GM12878 (cell line): ENCODE data around the gene GATA3. TPM values are rescaled to one million over a fixed set of nuclear protein-coding genes. Genes with fewer than 3 reads are reported as not detected.

Experiments used
- ATAC-seq: fragments of 200-7000 bp; cut with Tn5 transposase; 3 replicates; pipeline ENCODE4 v1.9.1; 2020; ENCODE audit warnings: mild to moderate bottlenecking, moderate library complexity
- BruUV-seq: library from RNA; stranded (reverse); fragments of 400-500 nt; replicated peaks from 2 replicates; lab custom pipeline; 2021; lab: Mats Ljungman, UMichigan
- CTCF ChIA-PET: fragments of 300-600 bp; sonication (Branson Sonifier 250); formaldehyde crosslinking; extraction: SDS; loops from one replicate; lab custom pipeline; 2021; ENCODE audit warnings: inconsistent platforms; lab: Yijun Ruan, JAX
- POLR2A ChIA-PET: fragments of 350-600 bp; formaldehyde crosslinking; extraction: SDS; loops from one replicate; lab custom pipeline; 2021; ENCODE audit warnings: inconsistent platforms; lab: Charles Lee
- RAD21 ChIA-PET: fragments of 300-600 bp; sonication (Branson Sonifier 250); formaldehyde crosslinking; loops from one replicate; lab custom pipeline; 2023; ENCODE audit warnings: antibody characterized with exemption; ENCODE audit not compliant: unreplicated experiment; lab: Charles Lee
- SMC1A ChIA-PET: fragments of 300-600 bp; sonication (Branson Sonifier 250); formaldehyde crosslinking; loops from one replicate; lab custom pipeline; 2023; ENCODE audit not compliant: unreplicated experiment, uncharacterized antibody; lab: Charles Lee
- DNase-seq: peaks from one replicate; pipeline ENCODE4 v3.0.0-alpha.2; 2011; ENCODE audit warnings: low read depth, low spot score
- FAIRE-seq: peaks from 3 replicates; lab custom pipeline; 2011; peaks lifted over from hg19 to GRCh38; lab: Jason Lieb, UNC
- H2AFZ ChIP-seq: 2 replicates; pipeline ENCODE4 v1.6.0; 2011; ENCODE audit warnings: low read depth, low read length, control low read depth; ENCODE audit not compliant: control insufficient read depth
- H3K27ac ChIP-seq: 2 replicates; pipeline ENCODE4 v1.5.1; 2011; ENCODE audit warnings: control low read depth; ENCODE audit not compliant: control insufficient read depth, insufficient read depth
- H3K27me3 ChIP-seq, 2 experiments: replicated peaks in 1 of 2; 2 replicates each; pipeline versions ENCODE4 v1.6.0 to v1.6.1; 2011; ENCODE audit warnings: low read length in 1 of 2; ENCODE audit not compliant: control insufficient read depth in 2 of 2, insufficient read depth in 2 of 2
- H3K36me3 ChIP-seq, 2 experiments: 2 replicates each; pipeline ENCODE4 v1.5.1; 2011; ENCODE audit warnings: low read length in 1 of 2; ENCODE audit not compliant: control insufficient read depth in 2 of 2, insufficient read depth in 2 of 2
- H3K4me1 ChIP-seq: 2 replicates; pipeline ENCODE4 v1.6.1; 2011; ENCODE audit warnings: mild to moderate bottlenecking, low read length, moderate library complexity, mixed read lengths; ENCODE audit not compliant: control insufficient read depth, insufficient read depth
- H3K4me2 ChIP-seq: 2 replicates; pipeline ENCODE4 v1.6.0; 2011; ENCODE audit warnings: control low read depth; ENCODE audit not compliant: control insufficient read depth, insufficient read depth
- H3K4me3 ChIP-seq: fragments of 200-600 bp; sonication (generic); 2 replicates; pipeline ENCODE4 v1.5.1; 2016
- H3K79me2 ChIP-seq: 2 replicates; pipeline ENCODE4 v1.6.0; 2011; ENCODE audit warnings: low read length; ENCODE audit not compliant: control insufficient read depth, insufficient read depth
- H3K9ac ChIP-seq: 2 replicates; pipeline ENCODE4 v1.8.0; 2011; ENCODE audit warnings: low read length, control low read depth, mixed read lengths; ENCODE audit not compliant: control insufficient read depth, insufficient read depth
- H3K9me3 ChIP-seq: replicated peaks from 3 replicates; pipeline ENCODE4 v1.5.1; 2011; ENCODE audit warnings: mild to moderate bottlenecking, low read length; ENCODE audit not compliant: control insufficient read depth, insufficient read depth
- H4K20me1 ChIP-seq: 2 replicates; pipeline ENCODE4 v1.6.0; 2011; ENCODE audit not compliant: control insufficient read depth, insufficient read depth
- CHD4 ChIP-seq: fragments of 200-600 bp; sonication (generic); IDR thresholded peaks from 2 replicates; pipeline ENCODE4 v1.6.1; 2016; ENCODE audit warnings: mild to moderate bottlenecking
- FOS ChIP-seq: IDR thresholded peaks from 3 replicates; pipeline ENCODE4 v1.6.1; 2011; ENCODE audit warnings: borderline replicate concordance; ENCODE audit not compliant: insufficient read length; ENCODE audit errors: extremely low read depth
- PAX5 ChIP-seq: IDR thresholded peaks from 2 replicates; pipeline ENCODE4 v1.6.1; 2011; ENCODE audit warnings: low read depth, low read length, borderline replicate concordance
- SMAD5 ChIP-seq: IDR thresholded peaks from 2 replicates; pipeline ENCODE4 v1.6.1; 2016; ENCODE audit warnings: antibody characterized with exemption, low read depth
- WGBS: methylation state at CpG from one replicate; pipeline ENCODE4 v1.1.6; 2016; ENCODE audit warnings: low lambda C conversion rate; ENCODE audit not compliant: insufficient replicate concordance, insufficient coverage; ENCODE audit errors: missing lambda C conversion rate; 5-methylcytosine and 5-hydroxymethylcytosine counted together
- in situ Hi-C: fragments of 300-500 bp; cut with MboI; formaldehyde crosslinking; loops from 9 replicates; pipeline ENCODE4 v1.14.3; 2018; ENCODE audit warnings: mixed read lengths
- intact Hi-C: fragments of 100-400 bp; cut with micrococcal nuclease; formaldehyde crosslinking; loops from one replicate; pipeline ENCODE4 v1.14.2; 2022; ENCODE audit not compliant: unreplicated experiment
- polyA plus RNA-seq, 11 experiments: library from polyadenylated mRNA; depleted of rRNA in 4 of 11; unstranded in 6 of 11; stranded (reverse) in 5 of 11; fragments of >200 nt; fragmentation: Nextera tagmentation in 4 of 11; fragmentation: Illumina TruSeq in 1 of 11; extraction: Ambion mirVana in 4 of 11; extraction: Trizol in 1 of 11; gene quantifications; 1 replicate in 1 of 11; 2 replicates in 10 of 11; pipeline versions ENCODE4 v1.2.1 to v1.2.3, GENCODE V29; 2011 to 2016; ENCODE audit warnings: inconsistent platforms in 2 of 11, missing spikeins in 2 of 11, low read depth in 1 of 11
- total RNA-seq, 4 experiments: library from RNA; depleted of rRNA in 3 of 4; stranded (reverse); fragments of >200 nt in 3 of 4; fragmentation: Illumina TruSeq in 1 of 4; extraction: Trizol in 1 of 4; gene quantifications; 2 replicates each; pipeline versions ENCODE4 v1.2.1 to v1.2.3, GENCODE V29; 2013 to 2021
- TF ChIP-seq, protein P1 (sequence below): fragments of 450-650 bp; IDR thresholded peaks from 2 replicates; pipeline ENCODE4 v1.6.1; 2017; ENCODE audit warnings: borderline replicate concordance

GATA3 gene
- total and polyA plus RNA-seq, 10 of the 15 experiments (the other 5 are each of a cell fraction or from before 2014, with no cell fraction given): 0.08 to 0.80 (median 0.29) TPM

DNA sequence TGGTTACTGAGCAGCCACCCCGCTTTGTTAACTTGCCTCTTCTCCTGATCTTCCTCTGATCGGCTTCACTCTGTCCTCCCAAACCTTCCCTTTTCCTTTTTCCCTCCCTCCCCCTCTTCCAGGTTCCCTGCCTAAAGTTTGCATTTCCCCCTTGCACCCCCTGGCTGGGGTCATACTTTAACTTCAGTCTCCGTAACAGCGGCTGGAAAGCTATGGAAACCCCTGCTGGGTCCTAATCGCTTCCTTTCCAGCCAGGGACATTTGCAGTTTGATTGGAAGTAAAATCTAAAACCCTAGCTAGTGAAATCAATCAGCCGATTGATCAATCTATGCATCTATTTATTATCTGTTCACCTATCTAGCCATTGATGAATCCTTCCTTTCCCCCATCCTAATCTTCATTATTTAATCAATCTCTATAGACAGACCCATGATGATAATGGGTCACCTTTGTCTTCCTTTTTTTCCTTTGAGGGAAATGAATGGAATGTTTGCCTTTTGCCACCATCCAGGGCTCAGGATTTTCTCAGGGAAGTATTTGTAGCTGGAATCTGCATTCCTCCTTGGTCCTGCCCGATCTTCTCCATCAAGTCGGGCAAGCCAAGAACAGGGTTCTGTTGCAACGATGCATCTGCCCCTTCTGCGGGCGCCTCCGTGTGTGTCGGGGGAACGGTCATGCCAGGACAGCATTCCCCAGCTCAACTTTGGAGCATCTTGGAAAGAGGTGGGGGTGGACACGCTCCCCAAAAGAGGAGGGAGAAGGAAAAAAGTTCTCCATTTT is 8.8 kb downstream of the GATA3 start:
- Histone ChIP-seq H4K20me1 (no peaks in the 10 kb centered on the region), H3K9ac (no peak overlapping the region), H2AFZ (no peak overlapping the region), H3K79me2 (no peaks in the 10 kb centered on the region), H3K27ac (no peak overlapping the region), H3K4me2 (no peak overlapping the region)
- RAD21 ChIA-PET: no interaction called here
- DNase-seq: no peak
- no peak for TF ChIP-seq SMAD5
- TF ChIP-seq CHD4: no peak
- TF ChIP-seq PAX5: no peak
- TF ChIP-seq, protein P1, sequence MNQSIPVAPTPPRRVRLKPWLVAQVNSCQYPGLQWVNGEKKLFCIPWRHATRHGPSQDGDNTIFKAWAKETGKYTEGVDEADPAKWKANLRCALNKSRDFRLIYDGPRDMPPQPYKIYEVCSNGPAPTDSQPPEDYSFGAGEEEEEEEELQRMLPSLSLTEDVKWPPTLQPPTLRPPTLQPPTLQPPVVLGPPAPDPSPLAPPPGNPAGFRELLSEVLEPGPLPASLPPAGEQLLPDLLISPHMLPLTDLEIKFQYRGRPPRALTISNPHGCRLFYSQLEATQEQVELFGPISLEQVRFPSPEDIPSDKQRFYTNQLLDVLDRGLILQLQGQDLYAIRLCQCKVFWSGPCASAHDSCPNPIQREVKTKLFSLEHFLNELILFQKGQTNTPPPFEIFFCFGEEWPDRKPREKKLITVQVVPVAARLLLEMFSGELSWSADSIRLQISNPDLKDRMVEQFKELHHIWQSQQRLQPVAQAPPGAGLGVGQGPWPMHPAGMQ: no peak
- TF ChIP-seq FOS: no peak
- TF ChIP-seq, all 136 proteins: peak for 0
- no TSS peak for BruUV-seq
- peaks cover 17% of the 10 kb centered on the region for H3K4me1 ChIP-seq
- no peak overlapping the region for H3K4me3 ChIP-seq
- in situ Hi-C loops (no loop called here), intact Hi-C loops (no loop called here)
- no peaks in the 10 kb centered on the region for H3K9me3 ChIP-seq
- POLR2A ChIA-PET: interaction anchor here (0.6 to 1.1 kb wide), 3 partner anchors 10 to 67 kb away, joined by 3 to 6 read pairs (median 4); no protein-coding TSS in a partner anchor
- CTCF ChIA-PET: interaction anchor here (0.9 kb wide), 1 partner anchor 14 kb away, joined by 3 read pairs; no protein-coding TSS in a partner anchor
- no peaks in the 10 kb centered on the region for H3K27me3 ChIP-seq
- no peak for FAIRE-seq
- WGBS: 78% methylated on average over 15 of the region's 15 CpGs
- SMC1A ChIA-PET: no interaction called here
- no peaks in the 10 kb centered on the region; a peak in 1 of 4 replicates for H3K36me3 ChIP-seq
- no peak for ATAC-seq
